ENCODE measurements around the gene NOL7.

The NOL7 gene

GRCh38 chr6:13614926-13615791, at the start of gene NOL7:
Gene NOL7 (plus strand): TSS chr6:13615335. CDS start chr6:13615359, 24 bp downstream.
- peak; percentile 92 to 97 (median 96) for DNase-seq (ENCODE audit: low read depth in 2 of 3, low spot score in 2 of 3)

DNA sequence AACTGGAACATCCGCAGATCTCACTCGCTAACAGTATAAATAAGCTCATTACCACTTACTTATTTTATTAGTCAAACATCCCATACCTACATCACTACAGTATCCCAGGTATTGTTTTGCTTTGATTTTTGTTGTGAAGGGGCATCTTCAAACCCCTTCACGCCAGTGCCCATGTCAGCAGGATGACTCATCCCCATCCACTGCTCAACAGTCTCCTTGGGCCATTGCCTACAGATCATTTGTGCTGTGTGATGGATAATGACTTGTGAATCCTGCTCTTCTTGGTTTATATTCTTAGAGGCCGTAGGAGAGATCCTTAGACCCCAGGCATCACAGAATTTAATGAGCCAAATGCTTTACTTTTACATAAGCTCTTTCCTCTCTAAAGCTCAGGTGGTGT, 49.2 kb upstream of the NOL7 start:
- no peak for DNase-seq (ENCODE audit: low read depth in 2 of 3, low spot score in 2 of 3)

- no peak for DNase-seq (ENCODE audit: low read depth in 2 of 3, low spot score in 2 of 3)
Observed at GRCh38 chr6:13566500-13566899, 48.6 kb upstream of the NOL7 start.

DNA sequence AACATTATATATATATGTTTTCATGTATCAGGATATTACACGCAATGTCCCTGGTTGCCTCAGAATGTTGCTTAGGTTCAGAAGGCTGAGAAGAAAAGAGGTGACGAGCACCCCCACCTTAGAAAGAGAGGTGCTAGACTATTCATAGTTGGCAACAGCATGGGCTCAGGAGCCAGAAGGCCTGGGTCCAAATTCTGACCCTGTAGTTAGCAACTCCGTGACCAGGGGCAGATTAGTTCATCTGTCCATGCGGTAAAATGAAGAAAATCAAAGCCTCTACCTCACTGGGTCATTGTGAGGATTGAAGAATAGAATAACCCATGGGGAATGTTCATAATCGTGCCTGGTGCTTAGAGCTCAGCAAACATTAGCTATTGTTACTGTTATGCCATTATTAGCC, 46.2 kb upstream of the NOL7 start:
- DNase-seq (ENCODE audit: low read depth in 2 of 3, low spot score in 2 of 3) = no peak

DNA sequence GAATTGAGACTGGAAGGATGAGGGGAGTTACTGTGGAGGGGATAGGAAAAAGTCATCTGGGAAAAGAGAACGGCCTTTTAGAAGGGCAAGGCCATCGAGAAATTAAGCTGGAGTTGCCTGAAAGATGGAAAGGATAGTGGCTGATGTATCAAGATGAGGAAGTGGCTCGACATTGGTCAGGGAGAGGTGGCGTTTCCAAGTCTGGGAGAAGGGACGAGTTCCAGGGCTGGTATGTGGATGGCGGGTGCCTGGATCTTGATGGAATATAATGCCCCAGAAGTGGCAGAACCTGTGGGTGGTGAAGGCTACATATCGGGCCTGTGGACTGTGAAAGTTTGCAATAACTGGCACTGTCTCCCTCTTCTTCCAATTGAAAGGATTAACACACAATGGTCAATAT, 42.9 kb upstream of the NOL7 start:
- DNase-seq (ENCODE audit: low read depth in 2 of 3, low spot score in 2 of 3) = no peak

GRCh38 chr6:13572951-13573654, 42.0 kb upstream of the NOL7 start:
- no peak for DNase-seq (ENCODE audit: low read depth in 2 of 3, low spot score in 2 of 3)

GRCh38 chr6:13573669-13574110, 41.4 kb upstream of the NOL7 start:
- peak in 1 of 3 experiments; percentile 2 for DNase-seq (ENCODE audit: low read depth in 2 of 3, low spot score in 2 of 3)

DNA sequence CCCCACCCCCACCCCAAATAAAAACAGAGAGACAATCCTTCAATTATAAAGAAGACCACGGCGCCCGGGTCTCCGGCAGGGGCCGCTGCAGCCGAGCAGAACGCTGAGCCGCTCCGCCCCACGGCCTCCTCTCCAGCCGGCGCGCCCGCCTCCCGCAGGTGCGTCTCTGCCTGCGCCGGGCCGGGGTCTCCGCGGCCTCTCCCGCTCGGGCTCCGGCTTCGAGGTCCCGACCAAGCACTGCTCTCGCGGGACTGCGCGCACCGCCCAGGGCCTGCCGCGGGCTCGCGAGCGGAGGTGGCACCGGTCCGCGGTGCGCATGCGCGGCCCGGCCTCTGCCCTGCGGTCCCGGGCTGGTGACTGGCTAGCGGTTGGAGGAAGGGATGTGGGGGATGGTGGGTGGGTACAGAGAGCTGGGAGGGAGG, 41.0 kb upstream of the NOL7 start:
- DNase-seq (ENCODE audit: low read depth in 2 of 3, low spot score in 2 of 3) = peak in 2 of 3 experiments; percentile 80 to 90

- peak; percentile 58 to 77 (median 63) for DNase-seq (ENCODE audit: low read depth in 2 of 3, low spot score in 2 of 3)
Observed at GRCh38 chr6:13574571-13575376, 40.4 kb upstream of the NOL7 start, which contains the start of gene SIRT5. Gene SIRT5 (plus strand): TSS chr6:13574601. CDS start chr6:13584111, 9,510 bp downstream.

GRCh38 chr6:13575377-13575775, 39.8 kb upstream of the NOL7 start:
- DNase-seq (ENCODE audit: low read depth in 2 of 3, low spot score in 2 of 3) = no peak

- no peak for DNase-seq (ENCODE audit: low read depth in 2 of 3, low spot score in 2 of 3)
Observed at GRCh38 chr6:13576017-13576416, 39.1 kb upstream of the NOL7 start.

GRCh38 chr6:13577926-13578325, 37.2 kb upstream of the NOL7 start:
- no peak for DNase-seq (ENCODE audit: low read depth in 2 of 3, low spot score in 2 of 3)

- DNase-seq (ENCODE audit: low read depth in 2 of 3, low spot score in 2 of 3) = no peak
Observed at GRCh38 chr6:13579911-13580310, 35.2 kb upstream of the NOL7 start.

GRCh38 chr6:13581700-13582229, 33.4 kb upstream of the NOL7 start:
- no peak for DNase-seq (ENCODE audit: low read depth in 2 of 3, low spot score in 2 of 3)

DNA sequence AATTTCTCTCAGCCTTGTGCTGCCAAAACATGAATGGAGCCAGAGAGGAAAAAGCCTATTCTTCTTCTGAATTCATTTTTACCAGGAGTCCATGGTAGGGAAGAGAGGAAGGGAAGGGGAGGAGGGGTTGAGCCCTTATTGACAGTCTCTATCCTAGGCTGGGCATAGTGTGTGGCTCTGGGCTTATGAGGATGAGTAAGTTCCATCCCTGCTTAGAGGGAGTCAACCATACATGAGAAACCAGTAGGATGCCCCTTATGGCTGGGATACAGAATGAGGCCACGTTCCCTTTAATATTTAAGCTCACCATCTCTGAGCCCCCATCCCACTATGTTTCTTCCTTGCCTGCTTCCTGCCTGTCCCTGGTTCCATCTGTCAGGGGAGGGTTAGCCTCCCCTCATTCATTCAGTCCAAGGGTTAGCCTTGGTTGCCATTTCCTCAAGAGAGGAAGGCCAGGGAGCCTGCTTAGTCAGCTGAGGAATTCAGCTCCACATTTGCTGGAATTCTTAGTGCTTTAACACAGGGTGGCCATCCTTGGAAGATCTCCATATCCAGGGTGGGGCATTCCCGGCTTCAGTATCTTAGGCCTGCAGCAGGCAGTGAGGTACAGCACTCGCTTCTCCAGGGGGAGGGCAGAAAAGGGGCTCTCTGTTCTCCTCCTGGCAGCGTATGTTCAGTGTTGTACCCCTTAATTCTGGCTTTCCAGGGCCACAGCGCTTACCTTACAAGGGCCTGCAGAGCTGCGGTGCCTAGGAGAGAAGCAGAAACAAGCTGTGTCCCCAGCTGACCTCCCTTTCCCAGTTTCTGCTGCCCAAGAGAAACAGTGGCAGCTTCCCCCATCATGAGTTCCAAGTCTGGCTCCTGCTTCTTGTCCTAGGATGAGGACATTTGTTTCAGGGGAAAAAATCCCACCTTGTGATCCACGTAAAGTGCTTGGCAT, 28.3 kb upstream of the NOL7 start:
- DNase-seq (ENCODE audit: low read depth in 2 of 3, low spot score in 2 of 3) = no peak

- DNase-seq (ENCODE audit: low read depth in 2 of 3, low spot score in 2 of 3) = no peak
Observed at GRCh38 chr6:13589801-13590200, 25.3 kb upstream of the NOL7 start.

- no peak for DNase-seq (ENCODE audit: low read depth in 2 of 3, low spot score in 2 of 3)
Observed at GRCh38 chr6:13590574-13591153, 24.5 kb upstream of the NOL7 start.

- no peak for DNase-seq (ENCODE audit: low read depth in 2 of 3, low spot score in 2 of 3)
Observed at GRCh38 chr6:13591205-13591921, 23.8 kb upstream of the NOL7 start.

DNA sequence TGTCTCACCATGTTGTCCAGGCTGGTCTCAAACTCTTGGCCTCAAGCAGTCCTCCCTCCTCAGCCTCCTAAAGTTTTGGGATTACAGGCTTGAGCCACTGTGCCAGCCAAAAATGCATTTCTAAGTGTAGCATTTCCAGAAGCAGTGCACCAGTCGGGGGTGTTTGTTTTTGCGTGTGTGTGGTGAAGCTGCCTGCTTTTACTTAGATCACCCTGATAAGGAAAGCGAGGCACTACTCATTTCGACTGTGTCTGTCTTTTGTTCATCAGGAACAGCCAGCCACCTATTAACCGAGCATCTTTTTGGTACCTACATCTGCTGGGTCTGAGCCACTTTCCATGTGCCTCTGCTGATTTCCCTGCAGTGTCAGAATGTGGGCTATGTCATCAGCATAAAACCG, 22.0 kb upstream of the NOL7 start:
- DNase-seq (ENCODE audit: low read depth in 2 of 3, low spot score in 2 of 3) = no peak
